ENCODE data around the gene EEIG2. TPM values are rescaled to one million over a fixed set of nuclear protein-coding genes. Genes with fewer than 3 reads are reported as not detected.
A peak's percentile ranks its signal among the peaks of the same experiment; 100 is the strongest.

Gene EEIG2
- total and polyA plus RNA-seq, 9 of the 15 experiments (the other 6 are each of a cell fraction or from before 2014, with no cell fraction given): 6.1 to 26.9 (median 15.2) TPM

- TF ChIP-seq UBTF (IDR thresholded peaks at IDR 0.05; ENCODE audit: borderline replicate concordance in 1 of 2, low read depth in 2 of 2, low read length in 2 of 2): peak; percentile 53 to 59; a peak in 1 of 4 replicates
- TF ChIP-seq ZBTB40 (IDR thresholded peaks at IDR 0.05): peak; percentile 61
- TF ChIP-seq ZBTB40 (CRISPR knock-in tag; IDR thresholded peaks at IDR 0.05): no peak
- peak; percentile 79; the same call in 1 of the 2 replicates for TF ChIP-seq ZNF311 (CRISPR knock-in tag; IDR thresholded peaks at IDR 0.05)
- no peak for TF ChIP-seq ATF1 (CRISPR knock-in tag; IDR thresholded peaks at IDR 0.05)
- TF ChIP-seq ATF1 (tag; IDR thresholded peaks at IDR 0.05): peak; percentile 73
- TF ChIP-seq MTA2 (IDR thresholded peaks at IDR 0.05; ENCODE audit: low read depth): peak; percentile 99
- TF ChIP-seq SMARCA5 (IDR thresholded peaks at IDR 0.05): peak; percentile 90; the same call in 1 of the 2 replicates
- 0 out of 2 replicates have a peak, but pooled peaks have one; percentile 74 for TF ChIP-seq ZNF668 (CRISPR knock-in tag; IDR thresholded peaks at IDR 0.05)
- TF ChIP-seq SMARCB1 (IDR thresholded peaks at IDR 0.05; ENCODE audit: insufficient read length, low read depth): no peak
- TF ChIP-seq NUFIP1 (IDR thresholded peaks at IDR 0.05; ENCODE audit: partially characterized antibody): no peak
- peak in 1 of 2 experiments; percentile 88; a peak in 2 of 4 replicates for TF ChIP-seq ZNF639 (CRISPR knock-in tag; conservative IDR thresholded peaks at IDR 0.05 in 1 of 2, IDR thresholded peaks at IDR 0.05 in 1 of 2)
- no peak for TF ChIP-seq BRD9 (IDR thresholded peaks at IDR 0.05; ENCODE audit: low read depth, partially characterized antibody)
- no peak for TF ChIP-seq DLX4 (CRISPR knock-in tag; IDR thresholded peaks at IDR 0.05)
- TF ChIP-seq GTF2A2 (tag; IDR thresholded peaks at IDR 0.05): no peak
Observed at GRCh38 chr1:108533351-108534083, 26.4 kb upstream of the EEIG2 start (continued).

Measured in K562 (cell line).